ENCODE results near the gene DYNC2I2. TPM values are rescaled to one million over a fixed set of nuclear protein-coding genes. Genes with fewer than 3 reads are reported as not detected.

The DYNC2I2 gene
- total RNA-seq, 2 donors from 2014 or later: 34.8 to 51.5 TPM

DNA sequence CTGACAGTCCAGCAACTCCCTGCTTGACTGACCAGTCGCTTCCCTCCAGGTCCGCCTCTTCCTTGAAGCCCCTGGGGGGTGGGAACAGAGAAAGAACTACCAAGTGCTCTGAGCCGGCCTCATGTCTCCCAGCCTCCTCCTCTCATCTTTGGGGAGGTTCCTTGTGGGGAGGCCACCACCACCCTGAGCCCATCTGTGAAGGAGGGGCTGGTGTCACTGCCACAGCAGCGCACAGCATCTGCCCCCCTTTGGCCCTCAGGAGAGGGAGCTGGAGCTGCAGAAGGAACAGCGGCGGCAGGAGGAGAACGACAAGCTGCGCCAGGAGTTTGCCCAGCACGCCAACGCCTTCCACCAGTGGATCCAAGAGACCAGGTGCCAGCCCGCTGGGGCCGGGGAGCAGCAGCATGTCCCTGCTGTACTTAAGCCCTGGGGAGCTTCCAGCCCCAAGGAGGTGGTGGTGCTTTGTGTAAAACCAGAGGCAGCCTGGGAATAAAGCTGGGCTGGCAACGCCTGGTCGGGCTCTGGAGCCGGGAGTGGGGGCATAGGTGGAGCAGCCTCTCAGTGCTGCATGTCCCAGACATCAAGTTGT lies 29.4 kb downstream of the DYNC2I2 start:
- ATAC-seq (no peak), DNase-seq (no peak)
- intact Hi-C loops (cut with DNase I, micrococcal nuclease): no loop called here

DNA sequence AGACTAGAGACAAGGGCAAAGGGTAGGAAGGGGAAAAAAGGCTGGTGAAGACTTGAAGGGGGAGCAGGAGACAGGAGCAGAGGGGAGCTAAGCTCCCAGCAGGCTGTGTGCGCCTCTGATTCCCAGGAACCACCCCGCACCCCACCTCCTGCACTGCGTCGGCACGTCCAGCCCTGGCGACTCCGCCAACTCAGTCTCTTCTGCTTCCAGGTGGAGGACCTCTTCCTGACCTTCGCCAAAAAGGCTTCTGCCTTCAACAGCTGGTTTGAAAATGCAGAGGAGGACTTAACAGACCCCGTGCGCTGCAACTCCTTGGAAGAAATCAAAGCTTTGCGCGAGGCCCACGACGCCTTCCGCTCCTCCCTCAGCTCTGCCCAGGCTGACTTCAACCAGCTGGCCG lies 30.5 kb downstream of the DYNC2I2 start:
- intact Hi-C loops (cut with DNase I, micrococcal nuclease): no loop called here
- no peak for ATAC-seq
- DNase-seq: no peak

DNA sequence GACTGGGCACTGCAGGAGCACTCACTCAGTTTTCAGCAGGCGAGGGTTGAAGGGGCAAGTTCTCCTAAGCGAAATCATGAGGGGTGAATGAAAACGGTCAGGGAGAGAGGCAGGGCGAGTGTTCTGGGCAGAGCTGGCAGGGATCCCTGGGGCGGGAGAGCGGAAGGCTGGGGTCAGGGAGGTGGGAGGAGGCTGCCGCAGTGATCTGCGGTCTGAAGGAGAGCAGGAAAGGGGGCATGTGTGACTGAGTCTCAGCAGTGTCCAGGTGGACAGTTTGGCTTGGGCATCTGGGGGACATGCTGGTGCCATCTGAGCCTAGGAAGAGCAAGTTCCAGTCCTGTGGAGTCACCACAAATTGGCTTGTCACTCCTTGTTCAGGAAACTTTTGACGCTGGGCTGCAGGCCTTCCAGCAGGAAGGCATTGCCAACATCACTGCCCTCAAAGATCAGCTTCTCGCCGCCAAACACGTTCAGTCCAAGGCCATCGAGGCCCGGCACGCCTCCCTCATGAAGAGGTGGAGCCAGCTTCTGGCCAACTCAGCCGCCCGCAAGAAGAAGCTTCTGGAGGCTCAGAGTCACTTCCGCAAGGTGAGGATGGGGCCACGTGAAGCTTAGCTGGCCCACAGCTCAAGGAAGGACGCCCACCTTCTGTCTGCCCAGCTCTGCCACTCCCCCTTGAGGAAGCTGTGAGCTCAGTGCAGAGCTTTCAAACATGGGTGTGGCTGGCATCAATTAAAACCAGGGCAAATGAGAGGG lies 31.1 kb downstream of the DYNC2I2 start:
- DNase-seq (peak in 1 of 2 donors; percentile 33), ATAC-seq (peak; percentile 83)
- intact Hi-C loops (cut with DNase I, micrococcal nuclease): no loop called here

- no peak for DNase-seq
- ATAC-seq: peak; percentile 5
- intact Hi-C loops (cut with DNase I, micrococcal nuclease): no loop called here
These were observed 32.1 kb downstream of the DYNC2I2 start for GRCh38 chr9:128624566-128624965.

DNA sequence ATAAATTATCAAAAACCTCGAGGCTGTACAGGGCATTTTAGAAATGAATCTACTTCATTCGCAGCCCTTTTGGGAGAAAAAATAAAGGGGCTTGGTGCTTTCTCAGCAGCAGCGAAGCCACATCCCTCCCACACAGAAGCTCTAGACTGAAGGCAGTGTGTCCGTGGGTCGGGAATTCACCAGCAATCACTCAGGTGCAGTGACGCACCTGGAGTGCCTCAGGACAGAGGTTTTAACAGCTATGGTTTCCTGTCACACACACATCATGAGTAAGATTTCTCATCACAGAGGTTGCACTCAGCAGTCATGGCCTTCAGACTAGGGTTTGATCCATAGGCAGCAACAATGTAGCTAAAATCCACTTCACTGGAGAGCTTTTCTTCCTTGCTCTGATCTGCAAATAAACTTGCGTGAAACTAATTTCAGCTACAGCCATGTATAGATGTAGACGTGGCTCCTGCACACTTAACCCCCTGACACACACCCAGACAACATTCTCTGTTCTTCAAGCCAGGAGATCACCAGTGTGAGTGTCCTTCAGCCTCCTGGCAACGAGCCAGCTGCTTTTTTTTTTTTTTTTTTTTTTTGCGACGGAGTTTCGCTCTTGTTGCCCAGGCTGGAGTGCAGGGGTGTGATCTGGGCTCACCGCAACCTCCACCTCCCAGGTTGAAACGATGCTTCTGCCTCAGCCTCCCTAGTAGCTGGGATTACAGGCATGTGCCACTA lies 34.8 kb downstream of the DYNC2I2 start:
- ATAC-seq: no peak
- no peak for DNase-seq
- intact Hi-C loops (cut with DNase I, micrococcal nuclease): no loop called here

- no peak for ATAC-seq
- intact Hi-C loops (cut with DNase I, micrococcal nuclease): no loop called here
- no peak for DNase-seq
These were observed 36.9 kb downstream of the DYNC2I2 start for GRCh38 chr9:128619779-128620178.

DNA sequence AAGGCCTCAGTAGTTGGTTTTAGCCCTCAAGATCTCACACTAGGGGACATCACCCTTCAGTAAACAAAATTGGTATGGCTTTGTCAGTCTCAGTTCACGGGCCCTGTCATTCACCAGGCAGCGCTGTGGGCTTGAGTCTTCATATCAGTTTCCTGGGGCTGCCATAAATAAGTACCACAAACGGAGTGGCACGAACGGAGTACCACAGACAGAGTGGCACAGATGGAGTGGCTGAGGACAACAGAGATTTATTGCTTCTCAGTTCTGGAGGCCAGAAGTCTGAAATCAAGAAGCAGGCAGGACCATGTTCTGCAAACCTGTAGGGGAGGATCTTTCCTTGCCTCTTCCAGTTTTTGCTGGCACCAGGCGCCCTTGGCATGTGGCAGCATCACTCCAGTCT lies 37.5 kb downstream of the DYNC2I2 start:
- intact Hi-C loops (cut with DNase I, micrococcal nuclease): no loop called here
- ATAC-seq: no peak
- DNase-seq: no peak

DNA sequence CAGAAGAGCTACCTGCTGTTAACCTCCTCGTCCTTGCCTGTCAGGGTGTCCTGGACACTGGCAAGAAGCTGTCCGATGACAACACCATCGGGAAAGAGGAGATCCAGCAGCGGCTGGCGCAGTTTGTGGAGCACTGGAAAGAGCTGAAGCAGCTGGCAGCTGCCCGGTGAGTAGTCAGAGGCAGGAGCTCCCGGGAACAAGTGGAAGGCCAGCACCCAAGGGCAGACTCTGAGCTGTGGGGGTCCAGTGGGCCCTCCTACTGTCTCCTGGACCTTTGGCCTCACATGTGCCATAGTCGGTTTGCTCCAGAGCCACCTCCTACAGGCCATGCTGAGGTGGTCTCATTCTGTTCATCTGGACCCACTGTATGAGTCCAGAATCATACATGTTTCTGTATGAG lies 38.7 kb downstream of the DYNC2I2 start:
- DNase-seq: no peak
- ATAC-seq: peak; percentile 8
- intact Hi-C loops (cut with DNase I, micrococcal nuclease): no loop called here

DNA sequence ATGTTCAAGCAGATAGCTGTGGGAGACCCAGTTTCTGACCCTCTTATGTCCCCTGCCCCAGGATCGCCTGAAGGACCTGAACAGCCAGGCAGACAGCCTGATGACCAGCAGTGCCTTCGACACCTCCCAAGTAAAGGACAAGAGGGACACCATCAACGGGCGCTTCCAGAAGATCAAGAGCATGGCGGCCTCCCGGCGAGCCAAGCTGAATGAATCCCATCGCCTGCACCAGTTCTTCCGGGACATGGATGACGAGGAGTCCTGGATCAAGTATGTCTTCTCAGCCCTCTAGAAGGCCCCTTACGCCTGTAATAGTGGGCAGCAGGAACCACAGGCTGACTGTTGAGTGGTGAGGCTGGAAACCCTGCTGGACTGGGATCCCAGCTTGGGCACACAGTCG lies 41.1 kb downstream of the DYNC2I2 start:
- no peak for ATAC-seq
- intact Hi-C loops (cut with DNase I, micrococcal nuclease): no loop called here

DNA sequence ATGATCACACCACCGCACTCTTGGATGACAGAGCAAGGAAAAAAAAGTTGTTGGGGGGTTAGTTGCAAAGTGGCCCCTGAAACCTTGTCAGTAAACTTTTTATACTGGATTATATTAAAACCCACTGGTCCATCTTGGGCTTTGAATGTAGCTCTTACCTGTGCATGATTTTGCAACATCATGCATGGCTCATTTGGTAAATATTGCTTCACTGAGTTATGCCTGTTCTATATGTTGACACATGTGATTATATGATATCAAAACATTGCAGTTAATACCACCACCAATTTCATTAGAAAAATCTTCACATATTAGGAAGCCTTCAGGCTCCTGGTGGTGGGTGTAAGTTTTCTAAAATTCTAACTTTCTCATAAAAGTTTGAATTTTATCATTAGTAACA lies 41.9 kb downstream of the DYNC2I2 start:
- no peak for DNase-seq
- no peak for ATAC-seq
- intact Hi-C loops (cut with DNase I, micrococcal nuclease): no loop called here

More for the DNA sequence above, 41.1 kb downstream of the DYNC2I2 start:
- no peak for DNase-seq

DNA sequence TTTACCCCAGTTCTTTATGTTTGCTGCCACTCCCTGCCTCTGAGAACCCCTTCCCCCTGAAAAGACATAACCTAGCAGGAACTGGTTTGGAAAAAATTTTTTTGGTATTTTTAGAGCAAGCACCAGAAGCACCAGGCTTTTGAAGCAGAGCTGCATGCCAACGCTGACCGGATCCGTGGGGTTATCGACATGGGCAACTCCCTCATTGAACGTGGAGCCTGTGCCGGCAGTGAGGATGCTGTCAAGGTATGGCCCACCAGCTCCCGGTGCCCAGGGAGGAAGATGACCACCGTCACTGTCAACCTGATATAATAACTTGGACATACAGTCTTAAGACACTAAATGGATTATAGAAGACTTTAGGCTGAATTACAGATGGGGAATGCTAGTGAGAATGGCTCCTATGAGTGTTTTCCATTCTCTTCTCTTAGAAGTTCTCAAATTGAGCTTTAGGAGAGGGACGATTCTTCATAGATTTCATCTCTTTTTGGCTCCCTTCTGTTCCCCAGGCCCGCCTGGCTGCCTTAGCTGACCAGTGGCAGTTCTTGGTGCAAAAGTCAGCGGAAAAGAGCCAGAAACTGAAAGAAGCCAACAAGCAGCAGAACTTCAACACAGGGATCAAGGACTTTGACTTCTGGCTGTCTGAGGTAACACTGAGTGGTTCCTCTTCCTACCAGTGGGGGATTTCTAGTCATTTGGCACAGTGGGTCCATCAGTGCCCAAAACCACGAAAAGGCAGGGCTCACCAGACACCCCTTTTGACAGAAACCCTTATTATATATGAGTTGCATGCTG lies 44.9 kb downstream of the DYNC2I2 start:
- no peak for DNase-seq
- intact Hi-C loops (cut with DNase I, micrococcal nuclease): no loop called here

GRCh38 chr9:128610897-128611296 lies 45.8 kb downstream of the DYNC2I2 start:
- ATAC-seq (no peak), DNase-seq (no peak)
- intact Hi-C loops (cut with DNase I, micrococcal nuclease): no loop called here

More for the DNA sequence above, 44.9 kb downstream of the DYNC2I2 start:
- ATAC-seq: no peak

DNA sequence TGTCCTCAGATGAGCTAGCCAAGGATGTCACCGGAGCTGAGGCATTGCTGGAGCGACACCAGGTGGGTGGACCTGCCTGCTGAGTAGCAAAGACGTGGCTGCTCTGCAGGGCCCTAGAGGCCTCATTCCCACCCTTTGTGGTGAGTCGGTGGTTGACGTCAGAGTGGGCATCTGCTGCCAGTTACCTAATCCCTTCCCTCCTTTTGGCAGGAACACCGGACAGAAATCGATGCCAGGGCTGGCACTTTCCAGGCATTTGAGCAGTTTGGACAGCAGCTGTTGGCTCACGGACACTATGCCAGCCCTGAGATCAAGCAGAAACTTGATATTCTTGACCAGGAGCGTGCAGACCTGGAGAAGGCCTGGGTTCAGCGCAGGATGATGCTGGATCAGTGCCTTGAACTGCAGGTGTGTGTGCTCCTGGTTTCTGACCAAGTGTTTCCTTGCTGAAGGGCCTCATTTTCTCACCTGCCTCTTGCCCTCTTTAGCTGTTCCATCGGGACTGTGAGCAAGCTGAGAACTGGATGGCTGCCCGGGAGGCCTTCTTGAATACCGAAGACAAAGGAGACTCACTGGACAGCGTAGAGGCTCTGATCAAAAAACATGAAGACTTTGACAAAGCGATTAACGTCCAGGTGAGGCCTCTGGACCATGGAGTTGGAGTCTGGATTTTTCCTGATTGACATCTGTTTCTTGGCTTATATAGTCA lies 48.9 kb downstream of the DYNC2I2 start:
- ATAC-seq (peak; percentile 24), DNase-seq (peak in 1 of 2 donors; percentile 73)
- intact Hi-C loops (cut with DNase I, micrococcal nuclease): no loop called here

DNA sequence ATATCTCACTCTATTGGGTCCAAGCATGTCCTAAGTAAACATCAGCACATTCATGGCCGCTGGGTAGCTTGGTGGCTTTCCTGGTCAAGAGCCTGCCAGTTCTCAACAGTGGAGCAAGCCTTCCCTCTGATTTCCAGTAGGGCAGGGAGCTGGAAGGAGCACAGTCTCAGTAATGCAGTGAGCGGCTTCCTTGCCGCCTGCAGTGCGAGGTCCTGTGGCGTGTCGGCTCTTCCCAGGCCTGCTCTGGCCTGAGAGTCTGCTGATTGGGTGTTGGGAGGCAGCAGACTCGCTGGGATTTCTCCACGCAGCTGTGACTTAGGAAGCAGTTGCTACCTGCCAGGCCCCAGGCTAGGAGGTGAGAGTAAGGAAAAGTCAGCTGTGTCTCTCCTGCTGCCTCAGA lies 53.0 kb downstream of the DYNC2I2 start:
- no peak for ATAC-seq
- no peak for DNase-seq
- intact Hi-C loops (cut with DNase I, micrococcal nuclease): no loop called here

DNA sequence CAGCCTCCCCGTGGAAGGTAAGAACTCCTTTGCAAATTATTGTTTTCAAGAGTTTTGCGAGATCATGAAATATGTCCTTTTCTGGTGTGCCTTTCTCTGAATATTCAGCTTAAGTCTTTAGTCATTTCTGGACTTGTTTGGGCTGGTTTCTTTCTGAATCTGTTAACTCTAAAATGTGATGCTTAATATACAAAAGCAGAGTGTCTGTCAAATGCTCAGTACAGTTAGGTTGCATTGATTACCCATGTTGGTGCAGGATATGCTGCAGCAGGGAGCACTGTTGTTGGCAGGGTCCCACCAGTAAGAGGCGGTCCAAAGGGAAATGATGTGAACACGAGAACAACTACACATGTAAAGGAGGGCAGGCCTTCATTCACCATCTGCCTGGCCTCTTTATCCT lies 56.5 kb downstream of the DYNC2I2 start:
- DNase-seq (no peak), ATAC-seq (no peak)
- intact Hi-C loops (cut with DNase I, micrococcal nuclease): no loop called here

DNA sequence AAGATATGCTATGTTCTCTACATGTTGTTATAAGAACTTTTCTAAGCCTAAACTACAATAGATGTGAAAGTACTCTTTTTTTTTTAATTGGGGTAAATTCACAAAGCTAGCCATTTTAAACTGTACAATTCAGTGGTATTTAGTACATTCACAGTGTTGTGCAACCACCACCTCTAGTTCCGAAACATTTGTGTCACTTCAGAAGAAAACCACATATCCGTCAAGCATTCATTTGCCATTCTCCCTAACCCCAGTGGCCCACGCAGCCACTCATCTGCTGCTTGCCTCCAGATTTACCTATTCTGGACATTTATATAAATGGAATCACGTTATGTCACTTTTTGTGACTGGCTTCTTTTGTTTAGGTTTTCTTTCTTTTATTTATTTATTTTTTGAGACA lies 61.2 kb downstream of the DYNC2I2 start:
- intact Hi-C loops (cut with DNase I, micrococcal nuclease): no loop called here
- DNase-seq (no peak), ATAC-seq (no peak)

DNA sequence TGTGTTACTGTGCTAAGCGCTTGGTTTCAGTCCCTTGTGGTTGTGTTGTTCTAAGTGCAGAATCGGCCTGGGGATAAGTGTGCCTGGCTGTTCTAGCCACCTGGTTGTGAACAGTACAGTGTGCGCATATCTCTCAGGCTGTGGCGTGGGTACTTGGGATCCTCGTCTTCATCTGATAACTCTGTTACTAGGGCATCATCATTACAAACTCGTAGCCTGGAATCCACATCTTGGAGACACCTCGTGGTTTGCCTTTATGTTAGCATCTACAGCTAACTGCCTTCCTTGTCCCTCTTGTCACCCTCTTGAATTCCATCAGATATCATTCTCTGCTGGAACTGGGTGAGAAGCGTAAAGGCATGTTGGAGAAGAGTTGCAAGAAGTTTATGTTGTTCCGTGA lies 62.8 kb downstream of the DYNC2I2 start:
- DNase-seq (no peak), ATAC-seq (no peak)
- intact Hi-C loops (cut with DNase I, micrococcal nuclease): no loop called here

- DNase-seq (no peak), ATAC-seq (no peak)
- intact Hi-C loops (cut with DNase I, micrococcal nuclease): no loop called here
These were observed 63.6 kb downstream of the DYNC2I2 start for GRCh38 chr9:128593039-128593438.

Measured in left colon (tissue), 2 donors.